ENCODE measurements around the gene CHST13. TPM values are rescaled to one million over a fixed set of nuclear protein-coding genes. Genes with fewer than 3 reads are reported as not detected.

The CHST13 gene
- total RNA-seq, 1 experiment from 2014 or later: 1.3 TPM

DNA sequence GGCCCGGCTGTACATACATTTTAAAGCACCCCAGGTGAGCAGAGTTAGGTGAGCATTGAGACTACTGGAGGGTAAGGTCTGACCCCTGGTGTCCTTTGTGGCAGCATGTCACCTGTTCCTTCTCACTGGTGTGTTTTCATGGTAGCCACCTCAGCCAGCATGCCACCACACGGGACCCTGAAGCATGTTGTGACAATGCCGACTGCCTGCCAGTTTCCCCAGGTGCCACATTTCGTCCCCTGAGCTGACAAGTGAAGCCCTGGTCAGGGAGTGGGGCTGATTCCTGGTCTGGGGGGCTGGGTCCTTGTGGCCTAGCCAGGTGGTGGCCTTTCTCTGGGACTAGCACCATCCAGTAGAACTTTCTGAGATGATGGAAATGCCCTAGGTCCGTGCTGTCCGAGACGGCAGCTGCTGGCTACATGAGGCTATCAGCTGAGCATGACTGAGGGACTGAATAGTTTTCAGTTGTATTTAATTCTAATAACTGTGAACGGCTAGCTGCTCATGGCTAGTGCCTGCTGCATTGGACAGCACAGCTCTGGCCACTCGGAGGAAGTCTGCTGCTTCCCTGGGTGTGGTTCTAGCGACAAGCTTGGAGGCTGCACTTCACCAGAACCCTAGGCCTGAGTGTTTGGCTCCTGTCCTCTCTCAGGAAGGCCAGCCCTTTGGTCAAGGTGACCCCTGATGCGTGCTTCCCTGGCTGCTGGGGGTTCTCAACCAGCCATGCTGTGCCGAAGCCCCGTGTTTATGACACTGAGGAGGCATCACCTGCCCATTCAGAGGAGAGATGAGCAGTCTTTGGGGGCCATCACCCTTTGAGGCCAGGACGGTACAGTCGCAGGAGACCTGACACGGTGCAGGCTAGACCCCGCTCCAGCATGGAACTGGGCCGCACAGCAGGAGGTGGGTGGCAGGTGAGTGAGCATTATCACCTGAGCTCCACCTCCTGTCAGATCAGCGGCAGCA is 30.9 kb downstream of the CHST13 start:
- Mint-ChIP-seq H3K27ac (ENCODE audit: unreplicated experiment) (no peak overlapping the region), H3K36me3 (ENCODE audit: insufficient read depth, unreplicated experiment) (no peaks in the 10 kb centered on the region), H3K27me3 (ENCODE audit: unreplicated experiment) (peaks cover 19% of the 10 kb centered on the region), H3K4me3 (ENCODE audit: low read depth, unreplicated experiment) (no peak overlapping the region), H3K9me3 (ENCODE audit: low read depth, unreplicated experiment) (no peaks in the 10 kb centered on the region), H3K4me1 (ENCODE audit: low read depth, unreplicated experiment) (no peaks in the 10 kb centered on the region)
- no peak for DNase-seq
- intact Hi-C loops (cut with micrococcal nuclease; ENCODE audit: unreplicated experiment): no loop called here
- no TSS peak for BruUV-seq (replicated peaks)
- TF ChIP-seq, protein P1, sequence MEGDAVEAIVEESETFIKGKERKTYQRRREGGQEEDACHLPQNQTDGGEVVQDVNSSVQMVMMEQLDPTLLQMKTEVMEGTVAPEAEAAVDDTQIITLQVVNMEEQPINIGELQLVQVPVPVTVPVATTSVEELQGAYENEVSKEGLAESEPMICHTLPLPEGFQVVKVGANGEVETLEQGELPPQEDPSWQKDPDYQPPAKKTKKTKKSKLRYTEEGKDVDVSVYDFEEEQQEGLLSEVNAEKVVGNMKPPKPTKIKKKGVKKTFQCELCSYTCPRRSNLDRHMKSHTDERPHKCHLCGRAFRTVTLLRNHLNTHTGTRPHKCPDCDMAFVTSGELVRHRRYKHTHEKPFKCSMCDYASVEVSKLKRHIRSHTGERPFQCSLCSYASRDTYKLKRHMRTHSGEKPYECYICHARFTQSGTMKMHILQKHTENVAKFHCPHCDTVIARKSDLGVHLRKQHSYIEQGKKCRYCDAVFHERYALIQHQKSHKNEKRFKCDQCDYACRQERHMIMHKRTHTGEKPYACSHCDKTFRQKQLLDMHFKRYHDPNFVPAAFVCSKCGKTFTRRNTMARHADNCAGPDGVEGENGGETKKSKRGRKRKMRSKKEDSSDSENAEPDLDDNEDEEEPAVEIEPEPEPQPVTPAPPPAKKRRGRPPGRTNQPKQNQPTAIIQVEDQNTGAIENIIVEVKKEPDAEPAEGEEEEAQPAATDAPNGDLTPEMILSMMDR (IDR thresholded peaks at IDR 0.05; ENCODE audit: unreplicated experiment): no peak
- CTCF ChIA-PET: interaction anchor here (0.6 to 0.8 kb wide), 2 partner anchors 14 to 260 kb away, joined by 3 to 4 read pairs; no protein-coding TSS in a partner anchor

DNA sequence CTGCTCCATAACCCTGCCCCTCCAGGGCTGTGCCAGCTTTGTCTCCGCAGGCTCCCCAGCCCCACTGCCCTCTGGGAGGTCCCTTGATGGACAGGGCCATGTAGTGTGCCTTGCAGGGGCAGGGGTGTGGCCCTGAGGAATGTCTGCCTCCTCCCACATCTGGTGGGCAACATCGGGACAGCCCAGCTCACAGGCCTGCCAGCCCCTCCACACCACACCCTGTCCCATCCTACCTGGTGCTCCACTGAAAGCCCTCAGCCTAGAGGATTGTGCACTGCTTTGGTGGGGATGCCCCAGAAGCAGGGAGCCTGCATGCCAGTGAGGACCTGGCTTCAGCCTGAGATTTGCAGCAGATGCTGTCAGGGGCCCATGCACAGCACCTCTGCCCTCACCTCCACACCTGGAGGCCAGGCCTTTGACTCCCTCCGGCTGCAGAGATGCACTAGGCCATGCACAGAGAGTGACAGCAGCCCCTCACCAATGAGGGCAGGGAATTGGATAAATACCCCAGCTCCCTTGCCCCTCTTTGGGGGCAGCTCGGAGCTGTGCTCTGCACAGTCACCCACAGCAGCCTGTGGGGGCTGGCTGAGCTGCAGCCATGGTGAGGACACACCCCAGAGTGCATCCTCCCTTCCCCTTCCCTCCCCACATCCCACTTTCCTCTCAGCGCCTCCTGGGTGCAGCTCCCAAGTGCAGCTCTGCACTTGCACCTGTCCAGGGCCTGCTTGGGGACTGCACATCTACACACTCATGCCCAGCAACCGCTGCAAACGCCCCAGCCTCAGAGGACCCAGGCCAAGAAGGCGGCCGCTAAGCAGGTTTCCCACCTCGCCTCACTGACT is 32.1 kb downstream of the CHST13 start:
- intact Hi-C loops (cut with micrococcal nuclease; ENCODE audit: unreplicated experiment): no loop called here
- DNase-seq: no peak
- TF ChIP-seq, protein P1 (IDR thresholded peaks at IDR 0.05; ENCODE audit: unreplicated experiment): no peak
- H3K36me3 Mint-ChIP-seq (ENCODE audit: insufficient read depth, unreplicated experiment): no peaks in the 10 kb centered on the region
- BruUV-seq (replicated peaks): no TSS peak
- H3K4me3 Mint-ChIP-seq (ENCODE audit: low read depth, unreplicated experiment): no peak overlapping the region
- H3K4me1 Mint-ChIP-seq (ENCODE audit: low read depth, unreplicated experiment): no peaks in the 10 kb centered on the region
- H3K27ac Mint-ChIP-seq (ENCODE audit: unreplicated experiment): no peak overlapping the region
- CTCF ChIA-PET: interaction anchor here (0.6 to 0.8 kb wide), 2 partner anchors 13 to 262 kb away, joined by 3 to 4 read pairs; no protein-coding TSS in a partner anchor
- peaks cover 19% of the 10 kb centered on the region for H3K27me3 Mint-ChIP-seq (ENCODE audit: unreplicated experiment)
- H3K9me3 Mint-ChIP-seq (ENCODE audit: low read depth, unreplicated experiment): no peaks in the 10 kb centered on the region

DNA sequence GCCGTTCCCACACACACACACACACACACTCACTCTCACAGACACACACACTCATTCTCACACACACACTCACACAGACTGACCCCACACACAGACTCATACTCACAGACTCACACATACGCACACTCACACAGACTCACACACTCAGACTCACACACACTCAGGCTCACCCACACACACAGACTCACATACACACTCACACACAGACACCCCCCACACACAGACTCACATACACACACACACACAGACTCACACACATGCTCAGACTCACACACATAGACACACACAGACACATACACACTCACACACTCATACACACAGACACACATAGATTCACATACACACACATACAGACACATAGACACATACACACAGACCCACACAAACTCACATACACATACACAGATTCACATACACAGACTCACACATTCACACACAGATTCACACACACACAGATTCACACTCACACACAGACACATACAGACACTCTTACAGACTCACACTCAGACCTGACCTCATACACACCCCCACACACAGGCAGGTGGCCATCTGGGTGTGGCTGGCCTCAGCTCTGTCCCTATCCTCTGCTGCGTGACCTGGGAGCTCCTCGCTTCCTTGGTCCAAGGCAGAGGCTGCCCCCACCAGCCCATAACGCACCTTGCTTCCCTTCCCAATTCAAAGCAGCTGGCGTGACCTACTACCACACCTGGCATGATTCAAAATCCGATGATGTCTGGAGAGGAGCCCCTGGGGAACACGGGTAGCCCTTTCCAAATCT is 32.9 kb downstream of the CHST13 start:
- CTCF ChIA-PET: interaction anchor here (0.6 kb wide), 1 partner anchor 67 kb away, joined by 6 read pairs; no protein-coding TSS in a partner anchor
- no peak for DNase-seq
- H3K4me1 Mint-ChIP-seq (ENCODE audit: low read depth, unreplicated experiment): no peaks in the 10 kb centered on the region
- H3K36me3 Mint-ChIP-seq (ENCODE audit: insufficient read depth, unreplicated experiment): no peaks in the 10 kb centered on the region
- no peak overlapping the region for H3K4me3 Mint-ChIP-seq (ENCODE audit: low read depth, unreplicated experiment)
- intact Hi-C loops (cut with micrococcal nuclease; ENCODE audit: unreplicated experiment): no loop called here
- TF ChIP-seq, protein P1 (IDR thresholded peaks at IDR 0.05; ENCODE audit: unreplicated experiment): no peak
- no TSS peak for BruUV-seq (replicated peaks)
- H3K27me3 Mint-ChIP-seq (ENCODE audit: unreplicated experiment): peaks cover 21% of the 10 kb centered on the region
- H3K9me3 Mint-ChIP-seq (ENCODE audit: low read depth, unreplicated experiment): no peaks in the 10 kb centered on the region
- no peak overlapping the region for H3K27ac Mint-ChIP-seq (ENCODE audit: unreplicated experiment)

DNA sequence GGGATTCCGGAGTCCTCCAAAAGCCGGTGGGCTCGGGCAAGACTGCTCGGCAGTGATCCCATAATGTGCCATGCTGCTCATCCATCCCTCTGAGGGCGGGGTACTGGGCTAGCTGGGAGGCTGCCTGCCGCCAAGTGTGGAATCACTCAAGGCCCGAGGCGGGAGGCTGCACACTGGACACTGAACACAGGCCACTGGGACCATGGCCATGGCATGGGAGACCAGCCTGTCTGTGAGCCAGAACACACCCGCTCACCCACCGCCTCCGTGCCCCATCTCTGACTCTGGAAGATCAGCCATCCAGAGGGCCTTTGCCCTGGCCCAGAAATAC is 33.4 kb downstream of the CHST13 start:
- TF ChIP-seq, protein P1 (IDR thresholded peaks at IDR 0.05; ENCODE audit: unreplicated experiment): no peak
- H3K36me3 Mint-ChIP-seq (ENCODE audit: insufficient read depth, unreplicated experiment): no peaks in the 10 kb centered on the region
- CTCF ChIA-PET: interaction anchor here (0.6 kb wide), 1 partner anchor 67 kb away, joined by 6 read pairs; no protein-coding TSS in a partner anchor
- intact Hi-C loops (cut with micrococcal nuclease; ENCODE audit: unreplicated experiment): no loop called here
- H3K27ac Mint-ChIP-seq (ENCODE audit: unreplicated experiment): no peak overlapping the region
- no peaks in the 10 kb centered on the region for H3K9me3 Mint-ChIP-seq (ENCODE audit: low read depth, unreplicated experiment)
- BruUV-seq (replicated peaks): no TSS peak
- no peaks in the 10 kb centered on the region for H3K4me1 Mint-ChIP-seq (ENCODE audit: low read depth, unreplicated experiment)
- H3K4me3 Mint-ChIP-seq (ENCODE audit: low read depth, unreplicated experiment): no peak overlapping the region
- DNase-seq: no peak
- H3K27me3 Mint-ChIP-seq (ENCODE audit: unreplicated experiment): peaks cover 26% of the 10 kb centered on the region

All from Calu3 (cell line).